ENCODE results near the gene HAUS5. TPM values are rescaled to one million over a fixed set of nuclear protein-coding genes. Genes with fewer than 3 reads are reported as not detected.

The HAUS5 gene
- total and polyA plus RNA-seq, 2 donors (not counting 1 experiment from before 2014, with no cell fraction given), result 32.2 to 42.8 TPM

DNA sequence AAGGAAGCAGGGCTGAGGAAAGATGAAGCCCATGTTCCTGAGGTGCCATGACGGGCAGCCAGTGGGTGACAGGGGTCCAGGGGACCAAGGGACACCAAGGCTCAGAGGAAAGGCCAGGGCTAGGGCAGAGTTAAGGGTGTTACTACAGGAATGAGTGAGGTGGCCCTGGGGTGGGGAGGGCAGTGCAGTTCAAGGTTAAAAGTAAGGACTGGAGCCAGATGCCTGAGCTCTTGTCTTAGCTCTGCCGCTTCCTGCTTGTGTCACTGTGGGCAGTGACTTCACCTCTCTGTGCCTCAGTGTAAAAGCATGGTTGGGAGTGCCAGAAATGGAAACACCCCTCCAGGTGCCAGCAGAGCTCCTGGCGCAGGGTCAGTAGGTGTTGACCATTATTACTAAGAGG lies 24.1 kb downstream of the HAUS5 start:
- CTCF ChIA-PET, result no interaction called here
- no peaks in the 10 kb centered on the region for H4K20me1 ChIP-seq (ENCODE audit: control insufficient read depth, insufficient read depth, low read length, poor library complexity, severe bottlenecking)

GRCh38 chr19:35637165-35637564 lies 24.6 kb downstream of the HAUS5 start:
- no peaks in the 10 kb centered on the region for H3K27me3 Mint-ChIP-seq
- Histone ChIP-seq H3K27ac (ENCODE audit: low read length in 2 of 2) (no peak overlapping the region), H2AFZ (ENCODE audit: insufficient read depth, low read depth, low read length, poor library complexity, severe bottlenecking) (no peak overlapping the region), H3K4me3 (ENCODE audit: control extremely low read depth in 1 of 5, extremely low read depth in 1 of 5, insufficient read depth in 1 of 5, low read depth in 2 of 5, low read length in 4 of 5) (no peak overlapping the region), H4K20me1 (ENCODE audit: control insufficient read depth, insufficient read depth, low read length, poor library complexity, severe bottlenecking) (no peaks in the 10 kb centered on the region), H3K27me3 (replicated peaks in 1 of 4; ENCODE audit: control extremely low read depth in 1 of 4, control insufficient read depth in 3 of 4, insufficient read depth in 4 of 4, low read length in 3 of 4) (no peaks in the 10 kb centered on the region), H3K9me3 (ENCODE audit: control extremely low read depth in 1 of 3, control insufficient read depth in 2 of 3, insufficient read depth in 1 of 3, low read length in 2 of 3) (no peaks in the 10 kb centered on the region), H3K79me2 (ENCODE audit: control insufficient read depth, insufficient read depth, low read length) (no peaks in the 10 kb centered on the region), H3K4me1 (ENCODE audit: control insufficient read depth in 2 of 2, insufficient read depth in 2 of 2, low read length in 2 of 2) (peaks cover 8 to 11% of the 10 kb centered on the region in 2 donors), H3K36me3 (replicated peaks in 1 of 2; ENCODE audit: control extremely low read depth in 1 of 2, control insufficient read depth in 1 of 2, extremely low read depth in 1 of 2, insufficient read depth in 2 of 2, low read length in 1 of 2) (peaks cover 1 to 49% of the 10 kb centered on the region in 2 experiments), H3K9ac (ENCODE audit: low read length) (no peak overlapping the region), H3K4me2 (replicated peaks; ENCODE audit: low read depth, low read length, poor library complexity, severe bottlenecking) (no peak overlapping the region)
- no peak for ATAC-seq (ENCODE audit: low read depth)
- ChIA-PET POLR2A (interaction anchor here (0.6 kb wide), 1 partner anchor 1027 kb away, joined by 3 read pairs; no protein-coding TSS in a partner anchor), CTCF (interaction anchor here (0.9 kb wide), 1 partner anchor 88 kb away, joined by 3 read pairs; no protein-coding TSS in a partner anchor)
- intact Hi-C loops (cut with micrococcal nuclease), result no loop called here
- no peak for TF ChIP-seq EZH2 (IDR thresholded peaks at IDR 0.05; ENCODE audit: borderline replicate concordance, insufficient read depth, low read depth, low read length, poor library complexity, severe bottlenecking)
- TF ChIP-seq, protein P1, sequence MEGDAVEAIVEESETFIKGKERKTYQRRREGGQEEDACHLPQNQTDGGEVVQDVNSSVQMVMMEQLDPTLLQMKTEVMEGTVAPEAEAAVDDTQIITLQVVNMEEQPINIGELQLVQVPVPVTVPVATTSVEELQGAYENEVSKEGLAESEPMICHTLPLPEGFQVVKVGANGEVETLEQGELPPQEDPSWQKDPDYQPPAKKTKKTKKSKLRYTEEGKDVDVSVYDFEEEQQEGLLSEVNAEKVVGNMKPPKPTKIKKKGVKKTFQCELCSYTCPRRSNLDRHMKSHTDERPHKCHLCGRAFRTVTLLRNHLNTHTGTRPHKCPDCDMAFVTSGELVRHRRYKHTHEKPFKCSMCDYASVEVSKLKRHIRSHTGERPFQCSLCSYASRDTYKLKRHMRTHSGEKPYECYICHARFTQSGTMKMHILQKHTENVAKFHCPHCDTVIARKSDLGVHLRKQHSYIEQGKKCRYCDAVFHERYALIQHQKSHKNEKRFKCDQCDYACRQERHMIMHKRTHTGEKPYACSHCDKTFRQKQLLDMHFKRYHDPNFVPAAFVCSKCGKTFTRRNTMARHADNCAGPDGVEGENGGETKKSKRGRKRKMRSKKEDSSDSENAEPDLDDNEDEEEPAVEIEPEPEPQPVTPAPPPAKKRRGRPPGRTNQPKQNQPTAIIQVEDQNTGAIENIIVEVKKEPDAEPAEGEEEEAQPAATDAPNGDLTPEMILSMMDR (IDR thresholded peaks at IDR 0.05), result no peak
- no peak overlapping the region for H3K4me3 Mint-ChIP-seq
- DNase-seq, result no peak
- 99% methylated on average over 25 of the region's 25 CpGs for WGBS (ENCODE audit: insufficient coverage)
- H3K27ac Mint-ChIP-seq, result no peak overlapping the region
- no peaks in the 10 kb centered on the region for H3K9me3 Mint-ChIP-seq (ENCODE audit: insufficient read depth)
- H3K4me1 Mint-ChIP-seq, result peaks cover 8% of the 10 kb centered on the region

More for the DNA sequence above, 24.1 kb downstream of the HAUS5 start:
- Mint-ChIP-seq H3K27me3 (no peaks in the 10 kb centered on the region), H3K4me1 (peaks cover 11% of the 10 kb centered on the region), H3K9me3 (ENCODE audit: insufficient read depth) (no peaks in the 10 kb centered on the region), H3K27ac (no peak overlapping the region), H3K4me3 (no peak overlapping the region)
- ATAC-seq (ENCODE audit: low read depth) (no peak), DNase-seq (no peak)
- Histone ChIP-seq H3K4me1 (ENCODE audit: control insufficient read depth in 2 of 2, insufficient read depth in 2 of 2, low read length in 2 of 2) (peaks cover 4 to 6% of the 10 kb centered on the region in 2 donors), H3K27ac (ENCODE audit: low read length in 2 of 2) (no peak overlapping the region), H3K79me2 (ENCODE audit: control insufficient read depth, insufficient read depth, low read length) (no peaks in the 10 kb centered on the region), H3K4me3 (ENCODE audit: control extremely low read depth in 1 of 5, extremely low read depth in 1 of 5, insufficient read depth in 1 of 5, low read depth in 2 of 5, low read length in 4 of 5) (no peak overlapping the region), H3K9ac (ENCODE audit: low read length) (no peak overlapping the region), H3K4me2 (replicated peaks; ENCODE audit: low read depth, low read length, poor library complexity, severe bottlenecking) (no peak overlapping the region), H2AFZ (ENCODE audit: insufficient read depth, low read depth, low read length, poor library complexity, severe bottlenecking) (no peak overlapping the region), H3K36me3 (replicated peaks in 1 of 2; ENCODE audit: control extremely low read depth in 1 of 2, control insufficient read depth in 1 of 2, extremely low read depth in 1 of 2, insufficient read depth in 2 of 2, low read length in 1 of 2) (peaks cover 1 to 53% of the 10 kb centered on the region in 2 experiments), H3K27me3 (replicated peaks in 1 of 4; ENCODE audit: control extremely low read depth in 1 of 4, control insufficient read depth in 3 of 4, insufficient read depth in 4 of 4, low read length in 3 of 4) (no peaks in the 10 kb centered on the region), H3K9me3 (ENCODE audit: control extremely low read depth in 1 of 3, control insufficient read depth in 2 of 3, insufficient read depth in 1 of 3, low read length in 2 of 3) (no peaks in the 10 kb centered on the region)
- WGBS (ENCODE audit: insufficient coverage), result 100% methylated on average over 3 of the region's 3 CpGs
- POLR2A ChIA-PET, result interaction anchor here (0.6 kb wide), 1 partner anchor 1028 kb away, joined by 3 read pairs; no protein-coding TSS in a partner anchor
- intact Hi-C loops (cut with micrococcal nuclease), result no loop called here
- no peak for TF ChIP-seq EZH2 (IDR thresholded peaks at IDR 0.05; ENCODE audit: borderline replicate concordance, insufficient read depth, low read depth, low read length, poor library complexity, severe bottlenecking)
- TF ChIP-seq, protein P1 (IDR thresholded peaks at IDR 0.05), result no peak

Measured in B cell (primary cell).